HepG2 (cell line): Measurements from ENCODE around the gene ZNF764. TPM values are rescaled to one million over a fixed set of nuclear protein-coding genes. Genes with fewer than 3 reads are reported as not detected.

Experiments used
- ASH2L ChIP-seq: fragments of 300-600, 200-600 bp; sonication (generic); IDR thresholded peaks from 2 replicates; pipeline ENCODE4 v1.7.0; 2017; ENCODE audit warnings: low read depth, mild to moderate bottlenecking, moderate library complexity, mixed read lengths, low read length; ENCODE audit not compliant: insufficient read length
- BHLHE40 ChIP-seq: IDR thresholded peaks from 2 replicates; pipeline ENCODE4 v1.6.1; 2011; ENCODE audit warnings: low read length, improper control_type of control experiment
- FOXK2 ChIP-seq: fragments of 450-650 bp; IDR thresholded peaks from 2 replicates; pipeline ENCODE4 v1.6.1; 2016
- GABPB1 ChIP-seq: IDR thresholded peaks from 2 replicates; pipeline ENCODE4 v1.6.1; 2016; ENCODE audit warnings: mild to moderate bottlenecking, missing genetic modification reagents, moderate library complexity, missing compliant biosample characterization
- KAT7 ChIP-seq: IDR thresholded peaks from 2 replicates; pipeline ENCODE4 v1.6.1; 2018; ENCODE audit warnings: borderline replicate concordance, missing compliant biosample characterization
- MXD1 ChIP-seq: sonication (generic); formaldehyde crosslinking; IDR thresholded peaks from 2 replicates; pipeline ENCODE4 v1.4.0; 2020; ENCODE audit warnings: mild to moderate bottlenecking, missing genetic modification reagents
- NFE2L2 ChIP-seq: fragments of 150-350 bp; IDR thresholded peaks from 2 replicates; pipeline ENCODE4 v1.6.1; 2014; ENCODE audit warnings: low read length
- PAX8 ChIP-seq: sonication (generic); formaldehyde crosslinking; IDR thresholded peaks from 2 replicates; pipeline ENCODE4 v1.8.0; 2022; ENCODE audit warnings: mild to moderate bottlenecking, missing genetic modification reagents, borderline replicate concordance
- PPARG ChIP-seq: conservative IDR thresholded peaks from 2 replicates; pipeline ENCODE4 v1.6.1; 2016; ENCODE audit warnings: missing biosample characterization, missing genetic modification reagents
- PRDM10 ChIP-seq: sonication (generic); formaldehyde crosslinking; IDR thresholded peaks from 2 replicates; pipeline ENCODE4 v1.4.0; 2020; ENCODE audit warnings: low read depth, missing genetic modification reagents
- RBM39 ChIP-seq: fragments of 200-400 bp; formaldehyde crosslinking; IDR thresholded peaks from one replicate; pipeline ENCODE4 v1.6.1; 2018; ENCODE audit warnings: antibody characterized with exemption, mild to moderate bottlenecking, low read depth, low read length; ENCODE audit not compliant: poor library complexity, severe bottlenecking
- RXRB ChIP-seq: IDR thresholded peaks from 2 replicates; pipeline ENCODE4 v1.6.1; 2016; ENCODE audit warnings: borderline replicate concordance, missing genetic modification reagents, missing compliant biosample characterization
- TEF ChIP-seq: sonication (generic); formaldehyde crosslinking; IDR thresholded peaks from 2 replicates; pipeline ENCODE4 v1.5.0; 2020; ENCODE audit warnings: missing genetic modification reagents
- ZBTB42 ChIP-seq: sonication (generic); formaldehyde crosslinking; IDR thresholded peaks from 2 replicates; pipeline ENCODE4 v1.5.0; 2020; ENCODE audit warnings: mild to moderate bottlenecking, missing genetic modification reagents
- ZC3H4 ChIP-seq: sonication (generic); formaldehyde crosslinking; IDR thresholded peaks from 2 replicates; pipeline ENCODE4 v1.4.0; 2020; ENCODE audit warnings: missing genetic modification reagents, borderline replicate concordance
- ZFP62 ChIP-seq: sonication (generic); formaldehyde crosslinking; IDR thresholded peaks from 2 replicates; pipeline ENCODE4 v1.4.0; 2020; ENCODE audit warnings: missing genetic modification reagents
- ZNF225 ChIP-seq: sonication (generic); formaldehyde crosslinking; IDR thresholded peaks from 2 replicates; pipeline ENCODE4 v1.4.0; 2020; ENCODE audit warnings: mild to moderate bottlenecking, missing genetic modification reagents
- ZNF609 ChIP-seq: sonication (generic); formaldehyde crosslinking; IDR thresholded peaks from 2 replicates; pipeline ENCODE4 v1.4.0; 2020; ENCODE audit warnings: mild to moderate bottlenecking, missing genetic modification reagents, borderline replicate concordance
- ZNF615 ChIP-seq: sonication (generic); formaldehyde crosslinking; IDR thresholded peaks from 2 replicates; pipeline ENCODE4 v1.5.0; 2020; ENCODE audit warnings: mild to moderate bottlenecking, missing genetic modification reagents, borderline replicate concordance
- ZNF773 ChIP-seq: sonication (generic); formaldehyde crosslinking; IDR thresholded peaks from 2 replicates; pipeline ENCODE4 v1.4.0; 2020; ENCODE audit warnings: missing genetic modification reagents, borderline replicate concordance
- polyA plus RNA-seq, 8 experiments: library from polyadenylated mRNA; depleted of rRNA in 3 of 8; stranded (reverse) in 7 of 8; unstranded in 1 of 8; fragments of >200 nt; fragmentation: Illumina TruSeq in 4 of 8; extraction: Trizol in 4 of 8; gene quantifications; 2 replicates each; pipeline versions ENCODE4 v1.2.1 to v1.2.3, GENCODE V29; 2011 to 2016; ENCODE audit warnings: low read depth in 4 of 8, missing spikeins in 1 of 8, mixed read lengths in 1 of 8; ENCODE audit not compliant: insufficient read depth in 1 of 8
- total RNA-seq, 5 experiments: library from RNA; depleted of rRNA; stranded (reverse); fragments of >200 nt; fragmentation: Illumina TruSeq; extraction: Trizol; gene quantifications; 2 replicates each; pipeline ENCODE4 v1.2.3, GENCODE V29; 2016; ENCODE audit warnings: low read depth in 1 of 5

The ZNF764 gene
- total and polyA plus RNA-seq, 2 of the 13 experiments (the other 11 are each of a cell fraction or from before 2014, with no cell fraction given): 4.1 to 9.1 TPM

GRCh38 chr16:30558789-30559377 is 709 bp upstream of the ZNF764 start (continued):
- no peak for TF ChIP-seq PRDM10 (CRISPR knock-in tag)
- no peak for TF ChIP-seq KAT7 (CRISPR knock-in tag)
- no peak for TF ChIP-seq ZNF773 (CRISPR knock-in tag)
- TF ChIP-seq TEF (CRISPR knock-in tag): no peak; the same call in 1 of the 2 replicates
- TF ChIP-seq GABPB1 (CRISPR knock-in tag): no peak
- no peak for TF ChIP-seq MXD1
- no peak for TF ChIP-seq RXRB (CRISPR knock-in tag)
- no peak for TF ChIP-seq PAX8 (CRISPR knock-in tag)
- TF ChIP-seq ZC3H4 (CRISPR knock-in tag): no peak; the same call in 1 of the 2 replicates
- TF ChIP-seq BHLHE40: no peak
- 0 out of 2 replicates have a peak, but pooled peaks have one; percentile 76 for TF ChIP-seq ZNF615
- 0 out of 2 replicates have a peak, but pooled peaks have one; percentile 39 for TF ChIP-seq ZBTB42
- TF ChIP-seq ASH2L: no peak
- TF ChIP-seq ZNF225 (CRISPR knock-in tag): no peak
- no peak for TF ChIP-seq RBM39
- TF ChIP-seq NFE2L2: no peak
- no peak for TF ChIP-seq ZNF609 (CRISPR knock-in tag)
- no peak for TF ChIP-seq FOXK2
- no peak for TF ChIP-seq ZFP62 (CRISPR knock-in tag)
- no peak for TF ChIP-seq PPARG (CRISPR knock-in tag)
